HTR-8/SVneo (cell line): ENCODE results near the gene NTM.
"Not testable (repeated sequence)": the region's sequence is repeated elsewhere in the genome, so short reads cannot be mapped to it uniquely, and the experiment has no call there.

ENCODE experiments used
- DNase-seq: peaks from one replicate; pipeline ENCODE4 v3.0.0; 2011; ENCODE audit warnings: low spot score, mixed read lengths; ENCODE audit not compliant: insufficient read length
- FAIRE-seq: peaks from 2 replicates; lab custom pipeline; 2011; peaks lifted over from hg19 to GRCh38; lab: Jason Lieb, UNC

NTM gene

DNA sequence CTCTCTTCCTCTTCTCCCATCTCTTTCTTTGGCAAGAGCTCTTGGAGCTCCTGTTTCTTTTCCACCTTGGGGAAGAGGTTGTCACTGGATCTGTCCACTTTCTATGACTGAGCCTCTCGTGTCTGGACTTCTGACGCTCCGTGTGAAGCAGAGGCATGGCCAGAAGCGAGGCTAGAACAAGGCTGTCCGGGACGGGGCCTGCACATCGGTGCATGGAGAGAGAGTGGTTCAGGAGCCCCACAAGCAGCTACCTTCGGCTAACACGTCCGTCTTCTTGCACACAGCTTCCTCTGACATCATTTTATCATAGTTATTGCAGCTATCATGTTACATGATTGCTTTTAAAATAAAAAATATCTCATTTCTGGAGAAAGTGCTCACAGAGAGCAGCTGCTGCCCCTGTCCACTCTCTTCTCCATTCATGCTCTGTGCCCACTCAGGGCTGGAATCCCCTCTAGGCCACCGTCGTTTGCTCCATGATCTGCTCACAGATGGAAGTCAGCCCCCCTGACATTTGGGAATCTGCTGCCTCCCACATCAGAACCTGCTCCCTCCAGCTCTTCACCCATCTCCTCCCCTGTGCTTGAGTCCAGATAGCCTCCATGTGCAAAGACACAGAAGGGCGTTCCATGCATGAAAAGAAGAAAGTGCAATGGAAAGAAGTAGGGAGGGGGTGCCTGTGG is 308.4 kb downstream of the NTM start:
- DNase-seq = no peak
- no peak for FAIRE-seq

DNA sequence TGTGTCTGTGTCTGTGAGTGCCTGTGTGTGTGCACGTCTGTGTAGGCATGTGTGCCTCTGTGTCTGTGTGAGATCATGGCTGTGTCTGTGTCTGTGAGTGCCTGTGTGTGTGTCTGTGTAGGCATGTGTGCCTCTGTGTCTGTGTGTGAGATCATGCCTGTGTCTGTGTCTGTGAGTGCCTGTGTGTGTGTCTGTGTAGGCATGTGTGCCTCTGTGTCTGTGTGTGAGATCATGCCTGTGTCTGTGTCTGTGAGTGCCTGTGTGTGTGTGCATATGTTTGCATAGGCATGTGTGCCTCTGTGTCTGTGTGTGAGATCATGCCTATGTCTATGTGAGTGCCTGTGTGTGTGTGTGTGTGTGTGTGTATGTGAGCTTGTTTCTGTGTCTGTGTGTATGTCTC is 310.0 kb downstream of the NTM start:
- not testable (repeated sequence) for DNase-seq
- peak; percentile 100 for FAIRE-seq

DNA sequence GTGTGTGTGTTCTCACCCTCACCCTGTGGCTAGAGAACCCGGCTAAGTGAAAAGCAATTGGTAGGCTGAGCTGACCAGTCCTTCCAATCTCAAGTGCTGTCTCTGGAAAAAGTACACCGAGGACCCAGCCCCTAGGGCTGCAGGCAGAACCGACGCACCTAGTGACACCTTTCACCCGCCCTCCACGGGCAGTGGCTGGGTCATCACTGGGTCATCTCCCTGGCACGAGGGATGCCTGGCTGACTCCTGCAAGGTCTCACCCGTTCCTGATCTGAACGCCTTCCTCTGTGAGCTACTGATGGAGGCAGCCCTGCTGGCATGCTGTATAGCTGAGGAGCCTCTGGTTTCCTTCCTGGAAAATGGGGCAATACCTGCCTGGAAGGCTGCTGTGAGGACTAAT is 311.5 kb downstream of the NTM start:
- DNase-seq (no peak), FAIRE-seq (no peak)

DNA sequence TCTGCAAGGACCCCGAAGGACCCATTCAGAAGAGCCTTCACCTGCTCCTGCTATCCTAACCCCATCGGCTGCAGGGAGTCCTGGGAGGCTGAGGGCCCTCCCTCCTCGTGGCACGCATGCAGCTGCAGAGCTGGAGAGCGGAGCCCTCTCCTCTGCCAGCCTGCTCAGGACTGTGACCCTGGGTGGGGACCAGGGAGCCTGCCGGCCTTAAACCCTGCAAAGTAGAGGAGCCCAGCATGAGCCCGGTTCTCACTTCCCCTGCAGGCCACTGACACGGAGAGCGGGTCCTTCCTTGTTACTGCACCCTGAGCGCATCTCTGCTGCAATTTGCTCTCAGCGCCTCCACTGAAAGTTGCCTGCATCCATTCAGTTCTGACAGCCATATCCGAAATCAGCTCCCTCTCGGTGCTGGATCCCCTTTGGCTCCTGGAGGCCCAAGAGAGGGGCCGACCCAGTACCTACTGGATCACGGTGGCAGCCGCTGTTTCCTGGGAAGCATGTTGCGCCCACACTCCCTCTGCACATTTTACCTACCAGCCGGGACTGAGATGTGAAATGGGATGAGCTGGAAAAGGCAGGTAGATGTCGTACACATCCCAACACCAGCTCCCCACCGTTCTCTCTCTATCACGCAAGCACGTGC is 312.1 kb downstream of the NTM start:
- FAIRE-seq (no peak), DNase-seq (no peak)

DNA sequence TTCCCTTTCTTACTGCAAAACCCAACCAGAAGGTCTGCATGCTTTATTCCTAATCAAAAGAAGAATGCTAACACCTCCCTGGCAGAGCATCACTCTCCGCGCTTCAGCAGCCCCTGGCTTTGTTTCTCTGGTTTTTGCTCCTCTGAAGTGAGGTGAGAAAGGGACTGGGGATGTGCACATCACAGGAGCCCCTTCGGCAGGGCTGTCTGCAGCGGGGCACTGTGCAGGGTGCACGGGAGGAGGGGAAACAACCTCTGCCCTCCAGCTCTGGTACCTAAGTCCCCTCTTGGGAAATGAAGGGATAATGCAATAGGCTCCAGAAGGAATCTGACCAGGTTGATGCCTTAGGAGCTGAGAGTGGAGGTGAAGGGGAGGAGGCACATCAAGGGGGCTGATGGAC is 312.7 kb downstream of the NTM start:
- no peak for DNase-seq
- FAIRE-seq = no peak

DNA sequence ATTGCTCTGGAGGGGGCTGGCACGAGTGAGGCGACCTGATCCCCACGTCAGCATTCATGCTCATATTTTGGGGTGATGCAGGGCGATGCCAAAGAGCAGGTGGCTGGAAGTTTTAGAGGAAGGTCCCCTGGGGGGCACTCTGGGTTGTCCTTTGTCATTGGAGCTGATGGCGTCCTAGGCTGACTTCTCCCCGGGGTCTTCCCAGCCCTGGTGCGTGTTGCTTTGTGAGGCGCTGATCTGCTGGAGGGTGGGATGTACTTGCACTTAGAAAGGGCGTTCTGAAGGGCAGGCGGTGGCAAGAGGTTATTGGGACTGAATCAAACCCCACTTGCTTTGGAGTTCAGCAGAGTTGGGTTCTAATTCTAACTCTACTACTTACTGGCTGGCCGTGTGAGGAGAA is 313.3 kb downstream of the NTM start:
- no peak for FAIRE-seq
- DNase-seq = no peak

DNA sequence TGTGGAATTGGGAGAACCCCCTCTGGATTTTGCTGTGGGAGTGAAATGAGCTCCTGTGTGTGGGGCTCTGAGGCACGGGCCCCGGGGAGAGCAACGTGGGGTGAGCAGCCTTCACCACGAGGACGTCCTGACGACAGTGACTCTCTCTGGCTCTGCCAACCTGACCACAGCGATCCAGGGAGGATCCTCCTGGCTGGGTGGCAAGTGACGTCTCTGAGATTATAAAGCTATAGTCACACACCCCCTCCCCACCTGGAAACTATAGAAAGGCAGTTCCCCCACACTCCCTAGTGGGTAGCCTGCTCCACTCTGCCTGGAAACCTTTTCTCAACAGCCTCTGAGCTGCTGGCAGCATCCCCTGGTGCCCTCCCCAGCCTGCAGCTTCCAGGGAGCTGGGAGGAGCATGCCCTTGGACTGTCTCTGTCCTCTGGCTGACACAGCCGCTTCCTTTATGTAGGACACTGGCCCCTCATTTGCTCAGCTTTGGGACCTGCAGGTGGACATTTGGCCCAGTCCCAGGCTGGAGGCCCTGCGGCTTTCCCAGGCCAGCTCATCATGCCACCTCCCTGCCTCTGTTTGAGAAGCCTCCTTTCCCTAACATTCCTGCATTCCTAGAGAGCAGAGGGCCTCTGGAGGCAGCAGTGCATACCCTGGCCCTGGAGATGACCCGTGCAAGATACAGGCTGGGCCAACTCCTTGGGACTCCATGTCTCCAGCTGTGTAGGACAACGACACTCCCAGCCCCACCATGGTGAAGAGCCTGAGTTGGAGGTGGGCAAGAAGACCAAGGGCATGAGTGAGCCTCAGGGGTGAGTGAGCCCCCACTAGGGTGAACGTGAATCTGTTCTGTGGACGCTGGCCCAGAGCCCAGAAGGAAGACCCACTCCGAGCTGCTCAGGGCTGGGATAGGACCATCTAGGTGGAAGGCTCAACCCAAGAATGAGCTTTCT is 314.0 kb downstream of the NTM start:
- FAIRE-seq = no peak
- DNase-seq = no peak

DNA sequence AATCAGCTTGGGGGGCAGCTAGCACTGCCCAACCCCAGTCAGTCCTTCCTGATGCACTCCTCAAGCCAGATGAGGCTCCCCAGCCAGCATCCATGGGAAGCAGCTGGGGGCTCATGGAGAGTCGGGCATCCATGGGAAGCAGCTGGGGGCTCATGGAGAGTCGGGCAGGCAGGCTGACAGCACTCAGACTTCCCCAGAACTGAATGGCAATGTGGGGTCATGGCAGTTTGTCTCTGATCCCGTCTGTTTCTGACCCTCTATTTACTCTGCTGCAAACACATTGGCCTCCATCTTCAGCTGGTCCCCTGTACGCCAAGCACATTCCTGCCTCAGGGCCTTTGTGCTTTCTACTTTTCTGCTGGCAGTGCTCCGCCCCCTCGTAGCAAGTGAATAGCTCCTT is 314.8 kb downstream of the NTM start:
- FAIRE-seq = no peak
- DNase-seq = no peak

DNA sequence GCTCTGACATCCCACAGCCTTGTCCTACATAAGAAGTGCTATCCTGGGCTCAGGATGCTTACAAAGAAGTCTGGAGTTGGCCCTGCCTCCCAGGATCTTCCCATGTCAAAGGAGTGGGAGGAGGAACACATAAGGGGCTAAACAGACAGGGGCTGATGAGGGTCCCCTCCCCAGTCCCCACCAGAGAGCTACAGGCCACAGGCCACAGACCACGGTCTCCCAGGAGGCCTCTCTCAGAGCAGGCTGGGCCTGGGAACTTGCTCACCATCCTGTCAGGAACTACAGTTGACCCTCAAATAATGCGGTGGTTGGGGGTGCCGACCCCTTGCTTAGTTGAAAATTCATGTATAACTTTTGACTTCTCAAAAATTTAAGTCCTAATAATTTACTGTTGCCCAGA is 315.5 kb downstream of the NTM start:
- FAIRE-seq = no peak
- DNase-seq = no peak

DNA sequence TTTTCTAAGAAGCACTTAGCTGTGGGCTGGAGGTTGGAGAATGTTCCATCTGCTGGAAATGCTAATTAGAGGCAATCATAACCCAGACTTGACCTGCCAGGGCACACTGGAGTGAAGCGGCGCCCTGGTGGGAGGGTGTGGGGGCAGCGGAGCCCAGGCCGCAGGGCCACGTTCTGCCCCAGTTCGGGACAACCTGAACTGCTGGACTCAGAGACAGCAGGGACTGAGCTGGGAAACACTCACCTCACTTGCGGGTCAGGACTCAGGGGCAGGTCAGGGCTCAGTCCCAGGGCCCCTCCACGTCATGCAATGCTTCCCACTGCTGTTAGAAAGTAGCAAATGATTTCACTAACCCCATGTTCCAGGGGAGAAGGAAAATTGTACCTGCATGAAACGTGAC is 316.4 kb downstream of the NTM start:
- no peak for FAIRE-seq

DNA sequence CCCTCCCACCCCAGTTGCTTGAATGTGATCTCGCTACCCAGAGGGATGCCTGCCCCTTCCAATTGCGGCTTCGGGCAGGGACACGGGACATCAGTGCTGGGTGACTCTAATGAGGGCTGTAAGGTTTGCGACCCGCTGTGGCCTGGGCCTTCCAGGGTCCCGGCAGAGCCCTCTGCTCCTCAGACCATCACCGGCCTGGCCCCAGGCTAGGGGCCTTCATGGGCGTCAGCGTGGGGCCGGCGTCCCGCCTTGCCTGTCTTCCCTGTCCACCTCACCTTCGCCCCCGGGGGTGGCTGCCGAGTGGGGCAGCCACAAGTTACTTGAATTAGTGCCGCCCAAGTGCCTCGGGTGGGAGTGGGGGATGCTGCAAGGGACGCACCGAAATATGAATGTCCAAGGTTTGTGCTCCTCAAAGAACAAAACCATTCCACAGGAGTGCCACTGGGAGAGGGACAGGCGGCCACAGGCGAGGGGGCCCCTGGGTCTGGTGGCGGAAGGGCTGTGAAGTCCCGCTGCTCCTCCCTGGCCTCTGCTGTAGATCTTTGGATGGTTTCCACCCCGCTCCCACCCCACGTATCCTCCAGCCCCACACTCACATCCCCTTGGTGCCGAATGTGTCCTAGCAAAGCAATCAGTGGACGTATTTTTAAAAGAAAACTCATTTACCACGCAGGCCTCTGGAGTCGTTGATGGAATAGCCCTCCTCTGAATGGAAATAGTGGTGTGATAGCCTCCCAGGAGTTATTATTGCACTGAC is 317.1 kb downstream of the NTM start:
- no peak for DNase-seq
- no peak for FAIRE-seq

More for the DNA sequence above, 316.4 kb downstream of the NTM start:
- DNase-seq = no peak

DNA sequence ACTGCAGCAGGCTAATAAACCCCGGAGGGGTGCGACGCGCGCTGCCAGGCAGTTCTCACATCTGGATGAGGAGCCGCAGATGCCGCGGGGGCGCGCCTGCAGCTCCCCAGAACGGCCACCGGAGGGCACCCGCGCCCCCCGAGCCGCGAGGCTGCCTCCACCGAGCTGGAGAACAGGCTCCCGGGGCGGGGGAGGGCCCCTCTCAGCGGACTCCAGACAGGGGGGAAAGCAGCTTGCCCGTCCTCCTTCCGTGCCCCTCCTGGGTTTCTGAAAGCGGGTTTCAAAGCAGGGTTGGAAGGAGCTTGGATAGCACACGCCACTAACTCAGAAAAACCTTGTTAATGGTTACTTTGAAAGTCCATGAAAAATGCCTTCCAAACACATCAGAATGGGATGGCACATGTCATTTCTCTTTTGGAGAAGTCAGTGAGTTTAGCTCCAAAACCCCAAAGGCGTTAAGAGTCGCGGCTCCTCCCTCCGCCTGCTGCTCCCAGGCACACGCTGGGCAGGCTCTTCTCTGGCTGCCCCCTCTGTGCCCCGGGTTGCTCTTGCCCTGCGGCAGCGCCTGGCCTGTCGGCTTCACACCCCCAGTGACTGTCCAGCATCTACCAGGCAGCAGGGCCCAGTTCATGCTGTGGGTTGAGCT is 317.8 kb downstream of the NTM start:
- FAIRE-seq = no peak

DNA sequence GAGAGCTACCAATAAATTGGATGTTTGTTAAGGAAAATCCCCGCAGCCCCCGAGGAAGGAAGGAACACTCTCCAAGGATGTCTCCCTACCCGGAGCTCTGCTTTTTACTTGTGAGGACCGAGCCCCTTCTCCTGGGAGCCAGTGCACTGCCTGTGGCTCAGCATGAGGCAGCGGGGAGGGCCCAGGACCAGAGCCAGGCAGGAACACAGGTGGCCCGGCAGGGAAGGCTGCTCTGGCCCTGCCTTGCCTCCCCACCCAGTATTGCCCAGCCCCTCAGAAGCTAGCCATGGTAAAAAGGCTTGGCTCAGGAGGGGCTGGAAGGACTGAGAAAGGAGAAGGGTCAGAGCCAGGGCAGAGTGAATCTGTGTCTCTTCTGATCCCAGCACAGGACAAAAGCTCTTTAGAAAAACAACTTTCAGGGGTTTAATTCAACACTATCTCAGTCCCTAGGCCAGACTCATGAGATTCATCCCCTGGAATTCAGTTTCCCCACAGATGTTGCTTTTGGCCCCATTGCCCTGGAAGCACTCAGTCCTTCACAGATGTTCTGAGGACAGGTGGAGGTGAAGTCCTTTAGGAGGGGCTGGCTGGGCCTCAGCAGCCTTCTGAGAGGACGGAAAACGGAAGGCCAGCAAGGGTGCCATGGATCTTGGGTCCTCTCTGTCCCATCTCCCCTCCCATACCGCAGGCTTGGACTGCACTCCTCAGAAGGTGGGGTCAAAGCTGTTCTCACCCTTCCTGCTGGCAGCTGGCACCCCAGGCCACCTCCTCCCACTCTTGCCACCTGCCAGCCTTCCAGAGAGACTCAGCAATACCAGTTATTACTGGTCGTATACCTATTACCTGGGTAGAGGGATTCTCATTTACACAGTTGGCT is 318.9 kb downstream of the NTM start:
- FAIRE-seq = no peak
- no peak for DNase-seq

More for the DNA sequence above, 317.8 kb downstream of the NTM start:
- peak; percentile 56 for DNase-seq

DNA sequence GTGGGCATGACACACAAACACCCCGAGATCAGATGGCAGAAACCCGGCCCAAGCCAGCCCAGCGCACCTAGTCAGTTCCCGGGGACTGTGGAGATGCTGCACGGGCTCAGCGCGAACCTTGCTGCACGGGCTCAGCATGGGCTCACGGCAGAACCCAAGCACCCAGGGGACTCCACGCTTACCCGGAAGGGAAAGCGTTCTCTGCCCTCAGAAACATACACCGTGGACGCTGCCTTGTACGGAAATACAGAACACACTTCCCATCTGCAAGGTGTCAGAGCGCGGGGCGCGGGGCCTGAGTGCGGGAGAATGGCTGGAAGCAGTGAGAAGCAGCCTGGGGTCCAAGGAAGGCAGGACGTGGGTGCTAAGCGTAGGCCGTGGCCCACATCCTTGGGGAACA is 319.9 kb downstream of the NTM start:
- no peak for FAIRE-seq
- no peak for DNase-seq

DNA sequence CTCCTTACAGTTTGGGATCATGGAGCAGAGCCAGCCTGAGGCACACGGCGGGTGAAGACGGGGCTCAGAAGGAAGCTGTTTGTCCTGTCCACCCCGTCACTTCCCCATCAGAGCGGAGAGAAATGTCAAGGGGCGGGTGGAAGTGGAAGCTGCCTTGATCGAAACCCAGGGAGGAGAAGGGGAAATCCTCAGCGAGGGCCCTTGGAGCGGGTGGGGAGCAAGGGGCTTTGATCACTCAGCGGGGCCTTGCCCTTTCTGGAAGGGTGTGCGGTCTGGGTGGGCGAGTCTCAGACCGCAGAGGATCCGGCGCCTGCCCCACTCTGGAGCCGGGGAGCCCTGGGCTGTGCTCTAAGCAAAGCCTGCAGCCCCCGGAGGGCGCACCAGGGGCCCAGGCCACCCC is 320.4 kb downstream of the NTM start:
- DNase-seq = no peak
- no peak for FAIRE-seq

DNA sequence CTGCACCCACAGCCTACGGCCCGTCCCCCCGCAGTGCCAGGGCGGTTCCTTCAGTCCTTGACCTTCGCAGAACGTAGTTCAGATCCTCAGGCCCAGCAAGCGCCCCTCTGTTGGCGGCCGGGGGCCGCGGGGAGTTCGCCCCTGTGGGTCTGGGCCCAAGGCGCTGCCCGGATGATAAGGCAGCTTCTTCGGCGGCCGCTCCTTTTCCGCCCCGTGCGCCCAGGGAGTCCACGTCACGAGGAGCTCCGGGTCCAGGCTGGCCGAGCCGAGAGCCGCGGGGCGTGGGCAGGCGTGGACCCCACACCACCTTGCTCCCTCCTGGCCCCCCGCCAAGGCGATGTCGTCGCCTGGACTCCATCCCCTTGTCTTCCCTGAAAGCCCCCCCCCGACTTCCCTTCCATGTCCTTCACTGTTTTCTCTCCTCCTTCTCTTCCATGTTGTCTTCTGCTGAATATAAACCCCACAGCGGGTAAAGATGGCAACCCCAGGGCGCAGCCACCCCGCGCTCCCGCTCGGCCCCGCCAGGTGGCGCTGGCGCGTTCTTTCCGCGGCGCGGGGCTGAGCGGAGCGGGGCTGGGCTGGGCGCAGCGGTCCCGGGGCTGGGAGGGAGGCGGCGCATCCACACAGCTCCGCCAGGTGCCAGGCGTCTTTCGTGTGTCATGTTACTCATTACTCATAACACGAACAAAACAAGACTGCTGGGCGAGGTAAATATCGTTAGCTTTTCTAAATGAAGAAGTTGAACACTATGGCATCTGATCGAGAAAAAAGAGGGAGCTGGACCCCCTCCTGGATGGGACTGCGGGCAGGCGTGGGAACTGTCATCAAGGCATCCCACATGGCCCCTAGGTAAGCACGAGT is 321.0 kb downstream of the NTM start:
- FAIRE-seq (no peak), DNase-seq (peak; percentile 19)

DNA sequence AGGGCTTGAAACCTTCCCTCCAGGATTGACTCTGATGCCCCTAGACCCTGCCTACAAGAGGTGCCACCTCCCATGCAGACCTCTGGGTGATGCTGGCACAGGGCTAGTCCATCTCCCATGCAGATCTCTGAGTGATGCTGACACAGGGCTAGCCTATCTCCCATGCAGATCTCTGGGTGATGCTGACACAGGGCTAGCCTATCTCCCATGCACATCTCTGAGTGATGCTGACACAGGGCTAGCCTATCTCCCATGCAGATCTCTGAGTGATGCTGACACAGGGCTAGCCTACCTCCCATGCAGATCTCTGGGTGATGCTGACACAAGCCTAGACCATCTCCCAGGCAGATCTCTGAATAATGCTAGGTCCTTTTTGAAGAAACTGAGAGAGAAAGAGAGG is 321.7 kb downstream of the NTM start:
- FAIRE-seq = no peak
- no peak for DNase-seq

DNA sequence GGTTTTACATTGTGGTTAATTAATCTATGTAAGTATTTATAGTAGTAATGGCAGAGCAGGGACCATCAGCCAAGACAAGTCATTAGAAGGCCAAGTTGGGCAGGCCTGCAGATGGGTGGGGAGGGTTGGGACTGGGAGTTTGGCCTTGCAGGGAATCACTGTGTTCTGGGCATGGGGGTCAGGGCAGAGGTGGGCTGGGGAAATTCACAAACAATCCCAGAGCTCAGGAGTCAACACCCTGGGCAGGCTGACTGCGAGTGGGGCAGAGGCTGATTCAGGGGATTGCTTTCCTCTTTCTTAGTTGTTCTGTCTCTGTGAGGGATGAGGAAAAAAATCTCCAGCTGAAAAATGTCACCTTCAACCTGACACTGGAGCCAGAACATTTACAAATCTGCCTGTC is 322.5 kb downstream of the NTM start:
- DNase-seq = no peak
- no peak for FAIRE-seq
